Activated T-helper 1 cell treated with Interleukin-2 at 50 U/mL for 16 hours (primary cell): ENCODE data around the gene TSPO.

Source experiments
- DNase-seq: peaks from one replicate; pipeline ENCODE4 v3.0.0-alpha.2; 2020; ENCODE audit warnings: low read depth

The TSPO gene

DNA sequence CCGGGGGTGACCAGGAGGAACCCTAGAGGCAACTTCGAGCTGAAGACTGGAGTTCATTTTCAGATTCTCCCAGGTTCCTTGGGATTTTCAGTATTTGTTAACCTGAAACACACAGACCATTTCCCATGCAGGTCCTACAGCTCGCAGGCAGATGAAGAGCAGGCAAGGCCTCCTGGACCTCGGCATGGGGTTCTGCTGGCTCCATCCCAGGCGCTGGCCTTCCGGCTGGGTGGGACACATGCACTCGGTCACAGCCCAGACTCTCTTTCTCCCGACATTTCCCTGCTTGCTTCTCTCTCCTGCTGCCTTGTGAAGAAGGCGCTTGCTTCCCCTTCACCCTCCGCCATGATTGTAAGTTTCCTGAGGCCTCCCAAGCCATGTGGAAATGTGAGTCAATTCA lies 51.0 kb downstream of the TSPO start:
- DNase-seq, result no peak

DNA sequence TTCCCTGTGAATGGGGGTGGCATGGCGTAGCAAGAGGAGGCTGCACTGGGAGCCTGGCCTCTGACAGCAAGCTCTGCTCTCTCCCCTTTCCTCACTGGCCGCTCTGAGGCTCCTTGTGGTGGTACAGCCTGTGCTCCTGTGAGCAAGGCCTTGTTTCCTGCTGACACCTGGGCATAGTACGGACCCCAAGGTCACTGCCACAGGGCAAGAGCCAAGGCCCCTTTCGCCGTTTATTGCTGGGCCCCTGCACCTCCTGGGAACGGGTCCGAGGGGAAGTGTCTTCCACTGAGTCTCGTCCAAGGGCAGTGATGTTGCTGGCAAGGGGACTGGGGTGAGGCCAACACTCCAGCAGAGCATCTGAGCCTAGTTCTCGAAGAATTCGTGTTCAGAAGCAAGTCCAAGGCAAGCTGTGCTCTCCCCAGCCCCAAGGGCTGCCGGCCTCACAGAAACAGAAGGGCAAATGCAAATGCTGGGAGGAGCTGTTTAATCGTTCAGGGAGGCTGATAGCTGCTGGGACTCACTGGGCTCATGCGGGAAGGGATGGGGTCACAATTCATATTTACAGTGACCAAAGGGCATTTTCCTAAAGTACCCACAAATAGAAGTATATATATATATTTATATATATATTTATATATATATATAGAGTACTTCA lies 51.5 kb downstream of the TSPO start:
- no peak for DNase-seq

DNA sequence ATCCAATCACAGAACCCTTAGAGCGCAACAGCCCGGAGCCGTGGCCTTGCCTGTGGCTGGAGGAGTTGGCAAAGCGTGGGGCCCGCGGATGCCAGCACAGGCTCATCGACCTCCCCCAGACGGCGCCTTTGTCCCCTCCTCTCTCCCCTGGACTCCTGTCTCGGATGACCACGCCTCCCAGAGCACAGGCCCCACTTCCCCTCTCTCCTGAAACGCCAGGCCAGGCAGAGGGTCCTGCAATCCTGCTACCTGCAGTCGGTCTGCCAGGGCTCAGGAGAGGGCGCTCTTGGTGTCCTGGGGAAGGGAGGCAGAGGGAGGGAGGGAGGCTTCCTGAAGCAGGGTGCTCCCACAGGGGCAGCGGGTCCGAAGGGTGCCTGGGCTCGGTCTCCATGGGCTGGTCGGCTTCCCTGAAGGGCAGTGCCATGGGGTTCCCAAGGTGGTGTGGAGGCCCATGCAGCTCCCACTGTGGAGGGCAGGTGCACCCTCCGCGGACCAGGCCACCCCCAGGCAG lies 52.2 kb downstream of the TSPO start:
- DNase-seq, result no peak

- DNase-seq, result no peak
Measured at GRCh38 chr22:43205261-43205691, 53.9 kb downstream of the TSPO start.

- DNase-seq, result no peak
Measured at GRCh38 chr22:43205748-43206508, 54.6 kb downstream of the TSPO start.

GRCh38 chr22:43206509-43207161 lies 55.3 kb downstream of the TSPO start:
- DNase-seq, result no peak

- DNase-seq, result no peak
Measured at GRCh38 chr22:43207386-43207785, 56.0 kb downstream of the TSPO start.

- DNase-seq, result no peak
Measured at GRCh38 chr22:43207849-43208702, 56.7 kb downstream of the TSPO start.

- DNase-seq, result no peak
Measured at GRCh38 chr22:43208703-43209522, 57.6 kb downstream of the TSPO start.

GRCh38 chr22:43209523-43209890 lies 58.1 kb downstream of the TSPO start:
- DNase-seq, result no peak

- DNase-seq, result no peak
Measured at GRCh38 chr22:43209971-43210370, 58.6 kb downstream of the TSPO start.

DNA sequence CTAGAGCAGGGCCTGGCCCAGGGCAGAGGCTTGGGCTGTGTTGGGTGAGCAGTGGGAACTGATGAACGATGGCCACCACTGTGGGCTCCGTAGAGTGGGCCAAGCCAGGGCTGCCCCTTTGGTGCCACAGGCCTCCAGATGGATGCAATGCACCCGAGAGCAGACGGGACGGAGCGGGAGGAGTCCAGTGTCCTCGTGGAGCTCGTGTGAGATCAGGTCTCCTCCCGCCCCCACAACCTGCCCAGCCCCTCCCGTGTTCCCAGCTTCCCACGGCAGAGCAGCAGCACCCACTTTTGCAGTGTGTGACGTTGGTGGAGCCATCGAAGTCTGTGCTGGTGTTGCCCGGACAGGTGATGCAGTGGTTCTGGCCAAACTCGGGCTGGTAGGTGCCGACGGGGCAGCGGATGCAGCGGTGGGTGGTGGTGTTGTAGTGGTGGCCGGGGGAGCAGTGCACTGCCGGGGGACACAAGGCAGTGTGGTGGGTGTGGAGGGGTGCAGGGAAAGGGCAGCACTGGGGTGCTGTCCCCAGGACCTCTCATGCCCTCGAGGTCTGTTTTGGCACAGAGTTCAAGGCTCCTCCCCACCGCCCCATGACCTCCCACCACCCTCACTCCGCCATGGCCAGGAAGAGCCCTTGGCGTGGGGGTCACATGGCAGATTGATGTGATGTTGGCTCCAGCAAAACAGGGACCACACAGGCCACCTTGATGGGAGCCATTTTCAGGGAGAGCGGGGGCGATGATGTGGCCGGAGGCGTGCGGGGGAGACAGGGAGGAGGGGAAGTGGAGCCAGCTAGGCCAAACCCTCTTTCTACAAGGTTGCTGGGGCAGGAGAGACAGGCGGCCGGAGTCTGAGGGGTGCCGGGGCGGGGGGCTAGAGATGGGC lies 59.5 kb downstream of the TSPO start:
- no peak for DNase-seq

DNA sequence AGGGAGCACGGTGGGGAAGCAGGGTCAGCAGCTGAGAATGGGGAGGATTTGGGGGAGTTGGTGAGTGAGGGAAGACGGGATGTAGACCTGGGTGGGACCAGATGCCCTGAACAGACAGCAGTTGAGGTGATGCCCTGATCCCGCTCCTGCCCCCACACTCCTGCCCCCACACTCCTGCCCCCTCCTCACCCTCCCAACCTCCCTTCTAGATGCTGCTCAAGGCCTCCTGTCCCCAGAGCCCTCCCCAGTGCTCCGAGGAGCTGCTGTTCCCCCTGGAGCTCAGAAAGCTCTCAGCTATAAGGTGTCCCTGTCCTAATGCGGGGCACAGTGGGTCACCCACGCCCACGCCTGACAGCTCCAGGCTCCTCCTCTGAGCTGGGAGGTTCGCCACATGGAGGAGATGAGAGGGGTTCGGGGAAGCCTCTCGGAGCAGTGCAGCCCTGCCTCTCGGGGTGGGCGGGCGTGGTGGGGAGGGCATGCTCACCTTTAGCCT lies 60.6 kb downstream of the TSPO start:
- no peak for DNase-seq

DNA sequence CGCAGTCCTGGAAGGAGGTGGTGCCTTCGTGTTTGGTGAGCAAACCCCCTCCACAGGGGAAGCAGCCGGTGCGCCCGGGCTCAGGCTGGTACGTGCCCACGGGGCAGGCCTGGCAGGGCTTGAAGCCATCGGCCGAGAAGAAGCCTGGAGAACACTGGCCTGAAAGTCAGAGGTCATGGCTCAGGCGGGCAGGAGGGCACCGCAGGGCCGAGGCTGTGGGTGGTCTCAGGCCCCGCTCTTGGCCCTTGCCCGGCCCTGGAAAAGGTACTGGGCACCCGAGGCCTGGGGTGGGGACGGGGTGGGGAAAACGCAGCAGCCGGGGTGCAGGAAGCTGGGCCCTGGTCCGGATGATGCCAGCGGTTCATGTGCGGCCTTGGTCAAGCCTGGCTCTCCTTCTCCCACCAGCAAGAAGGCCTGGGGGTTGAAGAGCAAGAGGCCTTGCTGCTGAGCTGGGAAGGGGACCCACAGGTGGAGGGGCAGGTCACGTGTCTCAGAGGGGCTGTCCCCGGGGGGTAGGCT lies 61.1 kb downstream of the TSPO start:
- DNase-seq, result no peak
